Measurements from ENCODE around the gene TMEM244.

TMEM244 gene

GRCh38 chr6:129849456-129849855 is 11.7 kb downstream of the TMEM244 start:
- Histone ChIP-seq H3K79me2 (ENCODE audit: insufficient read depth, low read length) (no peaks in the 10 kb centered on the region), H2AFZ (ENCODE audit: low read depth, low read length) (no peak overlapping the region), H3K4me1 (ENCODE audit: insufficient read depth, low read length) (no peaks in the 10 kb centered on the region), H3K9ac (ENCODE audit: low read depth, low read length) (no peak overlapping the region), H3K4me3 (ENCODE audit: low read depth in 1 of 2, low read length in 2 of 2) (no peak overlapping the region), H3K9me3 (ENCODE audit: insufficient read depth, low read length, severe bottlenecking) (no peaks in the 10 kb centered on the region), H3K27me3 (ENCODE audit: insufficient read depth, low read length, poor library complexity) (peaks cover 3% of the 10 kb centered on the region), H3K4me2 (ENCODE audit: insufficient read depth, low read length) (no peak overlapping the region), H3K27ac (ENCODE audit: low read length) (no peak overlapping the region), H4K20me1 (ENCODE audit: insufficient read depth, low read length) (no peaks in the 10 kb centered on the region), H3K36me3 (ENCODE audit: insufficient read depth, low read length) (no peaks in the 10 kb centered on the region)
- DNase-seq (no peak), ATAC-seq (ENCODE audit: insufficient read depth, low read depth) (no peak)
- TF ChIP-seq CTCF (IDR thresholded peaks at IDR 0.05; ENCODE audit: borderline replicate concordance, extremely low read depth, low read length, poor library complexity, severe bottlenecking) (no peak), EZH2 (IDR thresholded peaks at IDR 0.05; ENCODE audit: borderline replicate concordance, low read depth, low read length, severe bottlenecking) (no peak)

DNA sequence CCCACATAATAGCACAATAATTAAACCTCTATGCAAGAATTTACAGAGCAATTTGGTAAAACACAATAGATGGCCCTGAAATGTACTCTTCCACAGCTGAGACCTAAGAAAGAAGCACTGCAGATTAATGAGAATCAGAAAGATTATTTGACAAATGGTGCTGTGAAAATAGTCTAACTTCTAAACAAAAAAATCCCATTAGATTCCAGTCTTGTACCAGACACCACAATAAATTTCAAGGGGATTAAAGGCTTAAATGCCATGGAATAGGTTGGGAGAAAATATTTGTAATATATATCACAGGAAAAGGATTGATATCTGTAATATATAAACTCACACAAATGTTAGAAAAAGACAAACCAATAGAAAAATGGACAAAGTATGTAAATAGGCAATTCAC is 14.4 kb downstream of the TMEM244 start:
- H4K20me1 ChIP-seq (ENCODE audit: insufficient read depth, low read length): no peaks in the 10 kb centered on the region
- no peaks in the 10 kb centered on the region for H3K4me1 ChIP-seq (ENCODE audit: insufficient read depth, low read length)
- TF ChIP-seq EZH2 (IDR thresholded peaks at IDR 0.05; ENCODE audit: borderline replicate concordance, low read depth, low read length, severe bottlenecking): no peak
- TF ChIP-seq CTCF (IDR thresholded peaks at IDR 0.05; ENCODE audit: borderline replicate concordance, extremely low read depth, low read length, poor library complexity, severe bottlenecking): no peak
- no peak overlapping the region for H3K4me2 ChIP-seq (ENCODE audit: insufficient read depth, low read length)
- H3K27ac ChIP-seq (ENCODE audit: low read length): no peak overlapping the region
- no peak for ATAC-seq (ENCODE audit: insufficient read depth, low read depth)
- H3K9me3 ChIP-seq (ENCODE audit: insufficient read depth, low read length, severe bottlenecking): no peaks in the 10 kb centered on the region
- H2AFZ ChIP-seq (ENCODE audit: low read depth, low read length): no peak overlapping the region
- DNase-seq: no peak
- no peaks in the 10 kb centered on the region for H3K36me3 ChIP-seq (ENCODE audit: insufficient read depth, low read length)
- peaks cover 7% of the 10 kb centered on the region for H3K27me3 ChIP-seq (ENCODE audit: insufficient read depth, low read length, poor library complexity)
- H3K79me2 ChIP-seq (ENCODE audit: insufficient read depth, low read length): no peaks in the 10 kb centered on the region
- H3K9ac ChIP-seq (ENCODE audit: low read depth, low read length): no peak overlapping the region
- no peak overlapping the region for H3K4me3 ChIP-seq (ENCODE audit: low read depth in 1 of 2, low read length in 2 of 2)

DNA sequence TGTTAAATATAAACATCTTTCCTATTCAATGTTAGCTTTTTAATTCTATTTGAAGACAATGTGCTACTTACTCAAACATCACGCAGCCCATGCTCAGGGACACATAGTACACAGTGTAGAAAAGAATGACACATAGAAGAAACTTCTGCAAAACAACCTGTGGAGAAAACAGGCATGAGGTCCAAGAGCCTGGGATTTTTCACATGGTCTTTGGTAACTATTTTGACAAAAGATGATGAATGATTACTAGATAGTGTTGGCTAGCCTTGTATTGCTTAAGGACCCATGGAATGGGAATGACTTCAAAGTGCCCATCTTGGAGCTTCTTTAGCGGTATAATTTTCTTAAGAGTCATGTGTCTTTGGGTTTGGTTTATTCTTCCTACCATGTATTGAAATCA is 15.4 kb downstream of the TMEM244 start:
- no peaks in the 10 kb centered on the region for H4K20me1 ChIP-seq (ENCODE audit: insufficient read depth, low read length)
- no peak overlapping the region for H3K27ac ChIP-seq (ENCODE audit: low read length)
- DNase-seq (no peak), ATAC-seq (ENCODE audit: insufficient read depth, low read depth) (no peak)
- no peaks in the 10 kb centered on the region for H3K4me1 ChIP-seq (ENCODE audit: insufficient read depth, low read length)
- H3K36me3 ChIP-seq (ENCODE audit: insufficient read depth, low read length): no peaks in the 10 kb centered on the region
- H3K9ac ChIP-seq (ENCODE audit: low read depth, low read length): no peak overlapping the region
- H3K9me3 ChIP-seq (ENCODE audit: insufficient read depth, low read length, severe bottlenecking): no peaks in the 10 kb centered on the region
- no peaks in the 10 kb centered on the region for H3K79me2 ChIP-seq (ENCODE audit: insufficient read depth, low read length)
- H2AFZ ChIP-seq (ENCODE audit: low read depth, low read length): no peak overlapping the region
- H3K4me3 ChIP-seq (ENCODE audit: low read depth in 1 of 2, low read length in 2 of 2): no peak overlapping the region
- peaks cover 4% of the 10 kb centered on the region for H3K27me3 ChIP-seq (ENCODE audit: insufficient read depth, low read length, poor library complexity)
- no peak overlapping the region for H3K4me2 ChIP-seq (ENCODE audit: insufficient read depth, low read length)
- TF ChIP-seq CTCF (IDR thresholded peaks at IDR 0.05; ENCODE audit: borderline replicate concordance, extremely low read depth, low read length, poor library complexity, severe bottlenecking) (no peak), EZH2 (IDR thresholded peaks at IDR 0.05; ENCODE audit: borderline replicate concordance, low read depth, low read length, severe bottlenecking) (no peak)
